Psoas muscle (tissue), 8 donors: ENCODE results near the gene ZCCHC14. TPM values are rescaled to one million over a fixed set of nuclear protein-coding genes. Genes with fewer than 3 reads are reported as not detected.

Experiments
- ATAC-seq, 4 donors: fragments of 200-7000 bp; cut with Tn5 transposase; one replicate each; pipeline ENCODE4 v1.9.1; 2020; ENCODE audit warnings: moderate library complexity in 3 of 4, mild to moderate bottlenecking in 2 of 4
- DNase-seq, 2 donors: peaks; one replicate each; pipeline ENCODE4 v3.0.0-alpha.2; 2020
- H3K27ac ChIP-seq: fragments of 200-600 bp; one replicate; pipeline ENCODE4 v1.8.0; 2022
- H3K27me3 ChIP-seq, 3 donors: fragments of 200-600 bp in 1 of 3; one replicate each; pipeline versions ENCODE4 v1.6.1 to v1.8.0; 2013 to 2022; ENCODE audit warnings: low read length in 2 of 3, mild to moderate bottlenecking in 2 of 3, moderate library complexity in 1 of 3; ENCODE audit not compliant: insufficient read depth in 3 of 3
- H3K36me3 ChIP-seq, 2 donors: fragments of 200-600 bp in 1 of 2; one replicate each; pipeline versions ENCODE4 v1.6.1 to v1.8.0; 2013 to 2022; ENCODE audit warnings: low read depth in 1 of 2, mild to moderate bottlenecking in 1 of 2, moderate library complexity in 1 of 2; ENCODE audit not compliant: insufficient read depth in 1 of 2
- H3K4me1 ChIP-seq: fragments of 200-600 bp; one replicate; pipeline ENCODE4 v1.8.0; 2022
- H3K4me3 ChIP-seq: fragments of 200-600 bp; one replicate; pipeline ENCODE4 v1.8.0; 2022; ENCODE audit warnings: mild to moderate bottlenecking
- H3K9me3 ChIP-seq: fragments of 200-600 bp; one replicate; pipeline ENCODE4 v1.8.0; 2022
- CTCF ChIP-seq: fragments of 200-600 bp; IDR thresholded peaks from one replicate; pipeline ENCODE4 v1.8.0; 2022; ENCODE audit warnings: antibody characterized with exemption
- WGBS, 3 donors: extraction: QIAGEN DNeasy Blood & Tissue Kit; methylation state at CpG; one replicate each; pipeline versions ENCODE4 v1.1.6 to v1.1.7; 2013; 5-methylcytosine and 5-hydroxymethylcytosine counted together
- intact Hi-C, 2 donors: fragments of 100-400 bp; cut with DNase I; formaldehyde crosslinking; loops; one replicate each; pipeline versions ENCODE4 v1.11.0 to v1.14.2; 2022
- polyA plus RNA-seq, 3 donors: library from polyadenylated mRNA; stranded (reverse); fragments of 200-250 nt; gene quantifications; one replicate each; pipeline ENCODE4 v1.2.3, GENCODE V29; 2013
- total RNA-seq, 4 donors: library from RNA; stranded (reverse); fragmentation: NEBNext Ultra II Directional in 2 of 4; extraction: Animal tissue kit (Norgen Biotek cat#: 25700) in 2 of 4; gene quantifications; one replicate each; pipeline versions ENCODE4 v1.2.1 to v1.2.4, GENCODE V29; 2021 to 2023
- donor health status: healthy with polysubstance abuse.
- donor health status: DM: no; HTN: no; CAD: no; lungs with moderate emphysema.
- donor health status: Bipolar disorder and iron deficiency.
- donor health status: healthy.
- donor health status: DM: yes; HTN: yes; CAD: no.
- donor health status: DM: no; HTN: no; CAD: no.
- donor health status: DM: no; HTN: no; CAD: no.
- donor health status: DM: yes; HTN: yes; CAD: no.

The ZCCHC14 gene
- total and polyA plus RNA-seq, 7 donors, result 5.8 to 17.3 (median 14.6) TPM

GRCh38 chr16:87367529-87367928 lies 125.3 kb downstream of the ZCCHC14 start:
- H3K27me3 ChIP-seq, result no peaks in the 10 kb centered on the region
- no peaks in the 10 kb centered on the region for H3K9me3 ChIP-seq
- intact Hi-C loops, result no loop called here
- DNase-seq (peak in 1 of 2 donors; percentile 28), ATAC-seq (no peak)
- H3K36me3 ChIP-seq, result peaks cover 0 to 7% of the 10 kb centered on the region in 2 donors
- WGBS, 3 donors, result 81 to 87% (median 82%) methylated on average over 9 of the region's 9 CpGs
- H3K4me3 ChIP-seq, result no peak overlapping the region
- H3K4me1 ChIP-seq, result peaks cover 71% of the 10 kb centered on the region
- no peak overlapping the region for H3K27ac ChIP-seq
- no peak for TF ChIP-seq CTCF

GRCh38 chr16:87366930-87367329 lies 125.9 kb downstream of the ZCCHC14 start:
- DNase-seq, result peak in 1 of 2 donors; percentile 16
- no peak for TF ChIP-seq CTCF
- Histone ChIP-seq H3K9me3 (no peaks in the 10 kb centered on the region), H3K27ac (no peak overlapping the region), H3K4me1 (peaks cover 69% of the 10 kb centered on the region), H3K27me3 (no peaks in the 10 kb centered on the region), H3K4me3 (no peak overlapping the region), H3K36me3 (peaks cover 0 to 11% of the 10 kb centered on the region in 2 donors)
- no peak for ATAC-seq
- WGBS, 3 donors, result 82 to 89% (median 88%) methylated on average over 1 of the region's 1 CpG
- intact Hi-C loops, result no loop called here

GRCh38 chr16:87366288-87366687 lies 126.5 kb downstream of the ZCCHC14 start:
- DNase-seq (peak in 1 of 2 donors; percentile 31), ATAC-seq (no peak)
- H3K4me1 ChIP-seq, result peaks cover 65% of the 10 kb centered on the region
- 88 to 96% (median 88%) methylated on average over 4 of the region's 4 CpGs for WGBS, 3 donors
- H3K27ac ChIP-seq, result peak overlapping the region; percentile 23
- H3K36me3 ChIP-seq, result peaks cover 0 to 17% of the 10 kb centered on the region in 2 donors
- intact Hi-C loops, result no loop called here
- H3K4me3 ChIP-seq, result no peak overlapping the region
- no peak for TF ChIP-seq CTCF
- H3K27me3 ChIP-seq, result no peaks in the 10 kb centered on the region
- no peaks in the 10 kb centered on the region for H3K9me3 ChIP-seq

GRCh38 chr16:87365021-87365713 lies 127.7 kb downstream of the ZCCHC14 start:
- peaks cover 64% of the 10 kb centered on the region for H3K4me1 ChIP-seq

More at GRCh38 chr16:87365021-87365713, 127.7 kb downstream of the ZCCHC14 start:
- TF ChIP-seq CTCF, result no peak
- 91 to 92% (median 91%) methylated on average over 13 of the region's 13 CpGs for WGBS, 3 donors
- H3K4me3 ChIP-seq, result no peak overlapping the region
- H3K9me3 ChIP-seq, result no peaks in the 10 kb centered on the region
- no peaks in the 10 kb centered on the region for H3K27me3 ChIP-seq
- ATAC-seq, result no peak
- intact Hi-C loops, result no loop called here
- peaks cover 0 to 23% of the 10 kb centered on the region in 2 donors for H3K36me3 ChIP-seq
- peak overlapping the region; percentile 77 for H3K27ac ChIP-seq
- peak in 1 of 2 donors; percentile 37 for DNase-seq
